ENCODE data around the gene ABHD12.
A peak's percentile ranks its signal among the peaks of the same experiment; 100 is the strongest.
"Not testable (repeated sequence)": the region's sequence is repeated elsewhere in the genome, so short reads cannot be mapped to it uniquely, and the experiment has no call there.

Gene ABHD12

DNA sequence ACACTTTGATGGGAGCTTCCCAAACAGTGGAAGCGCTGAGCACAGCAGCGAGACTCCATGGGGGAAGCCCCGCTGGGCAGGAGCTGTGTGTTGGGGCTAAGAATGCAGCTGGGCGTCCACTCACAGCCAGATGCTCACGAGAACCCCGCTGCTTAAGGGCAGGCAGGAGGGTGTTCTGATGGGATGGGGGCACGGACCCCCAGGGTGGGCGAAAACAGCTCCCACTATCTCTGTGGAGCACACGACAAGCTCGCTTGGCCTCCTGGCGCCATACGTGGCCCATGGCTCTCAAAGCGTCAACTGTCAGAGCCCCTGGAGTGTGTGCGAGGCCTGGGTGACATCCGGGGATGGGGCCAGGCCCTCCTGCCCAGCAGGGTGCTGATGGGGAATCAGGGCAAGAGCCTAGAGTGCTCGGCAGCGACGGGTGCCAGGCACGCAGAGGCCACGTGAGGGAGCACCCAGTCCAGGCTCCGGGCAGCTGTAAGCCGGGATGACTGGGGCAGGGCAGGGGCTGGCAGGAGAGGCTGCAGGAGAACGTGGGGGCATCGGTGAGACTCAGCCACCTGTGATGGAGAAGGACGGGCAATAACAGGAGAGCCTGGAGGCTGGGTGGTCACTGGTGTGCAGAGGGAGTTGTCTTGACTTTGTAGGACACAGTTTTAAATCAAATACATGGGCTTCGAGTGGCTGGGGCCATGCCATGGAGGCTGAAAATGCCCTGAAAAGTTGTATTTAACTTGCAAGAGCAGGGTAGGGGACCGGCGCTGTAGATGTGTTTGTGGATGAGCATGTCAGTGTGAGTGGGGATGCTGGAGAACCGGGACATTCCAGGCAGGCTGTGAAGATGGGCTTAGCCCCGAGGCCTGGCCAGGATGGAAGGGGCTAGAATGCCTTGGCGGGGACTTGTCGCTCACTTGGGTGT, 115.5 kb downstream of the ABHD12 start:
- DNase-seq = no peak

DNA sequence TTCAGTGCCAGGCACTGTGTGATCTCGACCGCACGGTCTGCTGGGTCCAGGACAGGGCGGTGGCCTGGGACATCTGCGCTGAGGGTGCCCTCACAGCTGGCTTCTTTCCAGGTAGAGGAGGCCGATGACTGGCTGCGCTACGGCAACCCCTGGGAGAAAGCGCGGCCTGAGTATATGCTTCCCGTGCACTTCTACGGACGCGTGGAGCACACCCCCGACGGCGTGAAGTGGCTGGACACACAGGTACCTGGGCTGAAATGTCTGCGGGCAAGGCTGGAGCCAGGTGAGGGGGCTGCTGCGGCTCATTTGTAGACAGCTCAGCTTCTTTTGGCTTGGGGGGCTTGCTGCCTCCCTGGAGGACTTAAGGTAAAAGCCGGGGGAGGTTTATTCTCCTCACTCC, 116.2 kb downstream of the ABHD12 start:
- no peak for DNase-seq

DNA sequence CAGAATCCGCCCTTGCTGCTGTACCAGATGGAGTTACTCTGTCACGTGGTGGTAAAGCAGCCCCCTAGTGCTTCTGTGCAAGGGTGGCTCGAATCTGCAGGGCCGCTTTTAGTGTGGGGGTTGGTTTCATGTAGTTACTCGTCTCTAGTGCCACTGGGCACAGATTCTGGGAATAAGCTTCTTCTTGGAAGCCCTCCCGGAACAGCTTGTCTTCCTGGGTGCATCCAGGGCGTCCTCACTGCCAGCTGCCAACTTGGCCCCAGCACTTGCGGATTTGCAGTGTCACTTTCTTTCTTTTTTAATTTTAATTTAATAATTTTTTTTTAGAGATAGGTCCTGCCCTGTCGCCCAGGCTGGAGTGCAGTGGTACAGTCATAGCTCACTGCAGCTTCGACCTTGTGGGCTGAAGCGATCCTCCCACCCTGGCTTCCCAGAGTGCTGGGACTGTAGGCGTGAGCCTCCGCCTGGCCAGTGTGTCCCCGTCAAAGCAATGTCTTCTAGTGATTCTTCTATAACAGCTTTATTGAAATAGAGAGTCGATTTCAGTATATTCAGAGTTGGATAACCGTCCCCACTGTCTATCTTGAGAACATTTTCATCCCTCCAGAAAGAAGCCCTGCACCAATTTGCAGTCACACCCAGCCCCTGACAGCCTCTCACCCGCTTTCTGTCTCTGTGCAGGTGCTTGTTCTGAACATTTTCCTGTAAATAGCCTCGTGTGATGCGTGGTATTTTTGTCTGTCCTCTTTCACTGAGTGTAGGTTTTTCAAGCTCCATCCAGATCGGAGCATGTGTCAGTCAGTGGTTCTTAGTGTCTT, 116.9 kb downstream of the ABHD12 start:
- DNase-seq = no peak

DNA sequence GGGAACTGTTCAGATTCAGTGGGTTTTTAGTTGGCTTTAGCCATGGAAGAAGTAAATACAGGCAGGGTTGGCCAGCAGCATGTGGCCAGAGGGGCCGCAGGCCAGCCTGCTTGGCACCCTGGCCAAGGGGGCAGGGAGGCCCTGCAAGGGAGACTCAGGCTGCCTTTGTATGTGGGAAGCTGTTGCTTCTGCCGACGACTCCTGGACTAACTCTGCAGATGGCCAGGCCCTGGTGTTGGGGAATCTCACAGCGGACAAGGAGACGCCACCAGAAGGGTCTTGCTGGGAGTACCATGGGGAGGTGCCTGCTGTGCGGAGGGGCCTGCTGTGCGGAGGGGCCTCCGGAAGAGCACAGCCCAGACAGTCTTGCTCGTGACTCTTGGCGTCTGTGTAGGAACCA, 117.6 kb downstream of the ABHD12 start:
- no peak for DNase-seq

DNA sequence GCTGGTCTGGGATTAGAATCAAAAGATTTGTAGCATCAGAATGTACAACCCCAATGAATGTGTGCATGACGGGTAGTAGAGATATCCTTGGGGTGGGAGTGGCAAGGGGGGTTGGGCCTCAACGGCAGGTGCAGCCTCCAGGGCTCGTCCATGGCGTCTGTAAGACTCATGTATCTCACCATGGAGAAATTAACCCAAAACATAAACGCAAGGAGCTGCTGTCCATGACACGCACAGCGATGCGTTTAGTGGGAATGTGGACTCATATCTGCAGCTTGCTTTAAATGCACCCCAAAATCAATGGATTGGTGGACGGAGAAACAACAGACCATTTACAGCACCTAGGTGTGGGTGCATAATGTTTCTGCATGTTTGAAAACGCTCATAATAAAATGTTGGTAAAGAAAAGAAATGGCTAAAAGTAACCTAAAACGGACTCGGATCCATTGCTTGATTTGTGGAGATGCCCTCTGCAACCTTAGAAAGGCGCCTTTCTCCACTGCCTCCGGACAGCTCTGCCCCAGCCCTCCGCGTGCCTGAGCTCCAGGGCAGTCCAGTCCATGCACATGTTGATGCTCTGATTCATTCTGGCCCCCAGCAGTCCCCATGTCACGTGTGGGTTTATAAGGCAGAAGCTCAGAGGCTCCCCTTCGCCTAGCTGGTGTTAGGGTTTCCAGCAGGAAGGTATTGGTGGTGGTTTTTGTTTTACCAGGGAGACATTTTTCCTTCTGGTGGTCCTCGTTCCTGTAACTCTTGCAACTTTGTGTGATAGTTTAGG, 118.2 kb downstream of the ABHD12 start:
- DNase-seq = no peak

DNA sequence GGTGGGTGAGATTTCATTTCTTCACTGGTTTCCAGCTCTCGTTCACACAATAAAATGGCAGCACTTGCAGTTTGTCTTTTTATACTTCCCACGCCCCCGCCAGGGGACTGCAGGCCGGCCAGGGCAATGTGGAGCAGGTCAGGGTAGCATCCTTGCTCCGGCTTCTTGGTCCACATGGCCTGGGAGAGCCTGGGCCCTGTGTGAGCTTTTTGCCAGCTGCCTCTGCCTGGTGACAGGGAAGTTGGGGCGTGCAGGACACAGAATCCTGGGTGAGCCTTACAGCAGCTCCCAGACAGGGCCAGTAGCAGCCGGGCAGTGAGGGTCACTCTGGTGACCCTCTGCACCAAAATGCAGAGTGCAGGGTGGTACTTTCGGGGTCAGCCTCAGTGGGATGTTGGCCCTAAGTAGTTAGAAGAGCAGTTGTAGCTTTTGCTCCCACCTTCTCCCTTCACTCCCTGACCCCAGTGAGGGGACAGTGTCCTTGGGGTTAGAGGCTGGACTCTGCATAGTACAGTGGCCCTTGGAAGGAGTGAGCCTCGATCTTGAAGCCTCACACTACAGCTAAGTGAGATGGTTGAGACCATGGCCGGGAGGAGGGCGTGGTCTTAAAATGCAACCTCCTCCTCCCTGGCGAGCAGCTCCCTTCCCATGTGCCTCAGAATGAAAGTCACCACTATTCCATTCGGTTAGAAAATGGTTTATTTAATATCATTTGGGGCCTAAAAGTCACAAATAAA, 119.0 kb downstream of the ABHD12 start:
- no peak for DNase-seq

DNA sequence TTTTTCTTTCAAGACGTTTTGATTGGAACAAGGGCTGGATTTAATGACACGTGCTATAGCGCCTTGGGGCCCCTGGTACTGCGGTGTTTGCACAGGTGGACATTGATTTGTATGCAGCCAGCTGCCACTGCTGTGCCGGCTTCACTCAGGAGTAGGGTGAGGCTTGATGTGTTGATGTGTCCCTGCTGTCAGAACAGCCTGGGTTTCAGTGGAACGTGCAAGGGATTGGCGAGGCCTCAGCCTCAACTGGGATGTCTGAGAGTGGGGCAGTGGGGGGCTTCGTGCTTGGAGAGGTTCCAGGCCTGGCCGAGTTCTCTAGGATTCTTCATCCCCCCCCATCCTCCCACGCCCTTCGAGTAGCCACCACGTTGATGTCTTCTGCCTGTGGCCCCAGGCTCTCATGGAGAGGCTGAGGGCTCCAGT, 119.8 kb downstream of the ABHD12 start:
- DNase-seq = no peak

DNA sequence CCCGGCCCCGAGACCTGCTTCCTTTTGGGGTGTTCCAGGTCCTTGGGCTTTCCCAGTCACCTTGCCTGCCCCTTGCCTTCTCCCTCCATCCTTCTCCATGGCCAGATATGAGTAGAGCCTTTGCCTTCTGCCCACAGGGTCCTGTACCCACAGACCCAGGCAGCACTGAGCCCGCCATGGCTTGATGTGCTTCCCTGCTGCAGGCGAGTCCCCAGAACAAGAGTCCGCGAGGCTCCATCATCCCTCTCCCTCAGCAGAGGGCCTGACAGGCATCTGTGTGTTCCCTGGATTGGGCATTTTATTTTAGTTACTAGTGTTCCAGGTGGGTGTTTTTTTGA, 120.8 kb downstream of the ABHD12 start:
- DNase-seq = no peak

DNA sequence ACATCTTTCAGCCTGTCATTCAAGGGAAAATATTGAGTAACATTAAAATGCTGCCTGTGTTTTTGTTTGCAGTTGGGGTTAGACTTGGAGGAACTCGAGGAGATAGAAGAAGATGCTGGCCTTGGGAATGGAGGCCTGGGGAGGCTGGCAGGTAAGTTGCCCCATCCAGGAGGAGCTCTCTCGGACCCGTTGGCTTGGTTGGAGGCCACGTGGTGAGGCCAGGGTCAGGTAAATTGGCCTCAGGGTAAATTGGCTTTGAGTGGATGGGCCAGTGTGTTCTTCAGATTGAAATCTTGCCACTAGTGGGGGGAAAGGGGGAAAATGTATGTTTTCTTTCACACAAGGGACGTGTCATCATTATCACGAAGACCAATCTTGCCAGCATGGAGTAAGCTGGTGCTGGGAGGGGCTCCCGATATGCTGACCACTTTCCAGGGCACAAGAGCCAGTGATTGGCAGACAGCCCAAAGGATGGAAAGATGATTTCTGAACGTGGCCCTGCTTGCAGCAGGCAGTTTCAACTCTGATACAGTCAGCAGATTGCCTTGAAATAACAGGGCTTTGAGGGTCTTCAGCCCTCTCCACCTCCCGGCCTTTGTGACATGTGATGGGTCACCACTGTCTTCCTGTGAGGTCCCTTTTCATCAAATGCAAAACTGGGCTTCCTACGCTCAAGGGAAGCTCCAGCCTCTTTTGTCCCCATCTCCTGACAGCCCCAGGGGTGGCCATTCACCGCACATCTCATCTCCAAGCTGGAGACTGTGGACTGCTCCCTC, 121.4 kb downstream of the ABHD12 start:
- no peak for DNase-seq

DNA sequence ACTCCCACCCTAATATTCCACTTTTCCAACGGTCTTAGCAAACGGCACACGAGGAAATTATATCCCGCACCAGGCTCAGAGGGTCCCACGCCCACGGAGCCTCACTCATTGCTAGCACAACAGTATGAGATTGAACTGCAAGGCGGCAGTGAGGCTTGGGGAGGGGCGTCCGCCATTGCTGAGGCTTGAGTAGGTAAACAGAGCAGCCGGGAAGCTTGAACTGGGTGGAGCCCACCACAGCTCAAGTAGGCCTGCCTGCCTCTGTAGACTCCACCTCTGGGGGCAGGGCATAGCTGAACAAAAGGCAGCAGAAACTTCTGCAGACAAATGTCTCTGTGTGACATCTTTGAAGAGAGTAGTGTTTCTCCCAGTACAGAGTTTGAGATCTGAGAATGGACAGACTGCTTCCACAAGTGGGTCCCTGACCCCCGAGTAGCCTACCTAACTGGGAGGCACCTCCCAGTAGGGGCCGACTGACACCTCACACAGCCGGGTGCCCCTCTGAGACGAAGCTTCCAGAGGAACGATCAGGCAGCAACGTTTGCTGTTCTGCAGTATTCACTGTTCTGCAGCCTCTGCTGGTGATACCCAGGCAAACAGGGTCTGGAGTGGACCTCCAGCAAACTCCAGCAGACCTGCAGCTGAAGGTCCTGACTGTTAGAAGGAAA, 129.7 kb downstream of the ABHD12 start:
- DNase-seq = not testable (repeated sequence)

DNA sequence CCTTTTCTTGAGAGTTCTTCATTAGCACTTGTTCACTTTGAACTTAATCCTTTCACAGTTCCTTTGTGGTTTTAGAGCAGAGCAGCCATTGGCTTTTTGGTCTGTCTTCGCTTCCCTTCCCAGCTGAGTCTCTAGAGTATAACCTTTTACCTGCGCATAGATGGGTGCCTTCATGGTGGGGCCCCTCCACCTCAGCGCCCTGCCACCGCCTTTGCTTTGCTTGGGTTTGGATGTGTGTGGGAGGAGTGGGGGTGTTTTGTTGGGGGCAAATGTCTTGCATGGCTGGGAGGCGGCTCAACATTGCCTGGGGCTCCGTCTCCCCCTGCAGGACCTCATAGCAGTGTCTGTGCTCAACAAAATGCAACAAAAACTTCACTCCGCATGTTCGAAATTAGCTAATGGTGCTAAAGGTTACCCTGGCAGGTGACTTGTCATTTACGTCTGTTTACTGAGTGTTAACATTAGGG, 130.8 kb downstream of the ABHD12 start:
- DNase-seq = no peak

DNA sequence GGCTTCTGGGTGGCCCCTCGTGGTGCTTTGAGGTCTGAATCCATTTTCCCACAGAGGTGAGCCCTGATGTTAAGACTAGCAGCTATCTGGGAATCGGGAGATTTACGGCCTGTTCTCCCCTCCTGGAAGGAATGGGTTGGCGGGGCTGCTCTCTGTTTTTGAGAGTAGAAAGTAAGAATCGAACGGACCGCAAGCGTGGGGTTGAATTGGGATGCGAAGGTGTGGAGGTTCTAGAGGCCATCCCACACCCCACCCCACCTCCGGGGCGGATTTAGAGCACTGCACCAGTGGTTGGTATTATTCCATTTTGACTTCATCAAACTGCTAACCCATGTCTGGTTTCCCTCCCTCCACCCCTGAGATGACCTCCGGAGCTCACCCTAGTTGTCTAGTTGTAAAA, 131.3 kb downstream of the ABHD12 start:
- no peak for DNase-seq

DNA sequence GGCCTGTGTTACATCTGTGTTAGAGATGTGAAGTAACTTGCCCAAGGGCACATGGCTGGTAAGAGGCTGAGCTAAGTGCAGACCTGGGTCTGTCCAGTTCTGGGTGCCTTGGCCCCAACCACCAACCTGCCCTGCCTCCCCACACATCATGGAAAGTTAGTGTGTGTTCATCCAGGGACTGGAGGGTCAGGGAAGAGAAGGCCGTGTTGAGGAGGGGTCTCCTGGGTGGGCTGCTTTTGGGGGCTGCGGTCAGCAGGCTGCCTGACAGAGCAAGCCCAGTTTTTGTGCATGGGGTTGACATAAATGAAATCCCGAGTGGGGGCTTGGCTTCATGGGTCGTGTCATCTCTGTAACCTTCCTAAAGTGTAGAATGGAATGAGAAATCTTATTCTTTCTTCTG, 131.8 kb downstream of the ABHD12 start:
- DNase-seq = no peak

DNA sequence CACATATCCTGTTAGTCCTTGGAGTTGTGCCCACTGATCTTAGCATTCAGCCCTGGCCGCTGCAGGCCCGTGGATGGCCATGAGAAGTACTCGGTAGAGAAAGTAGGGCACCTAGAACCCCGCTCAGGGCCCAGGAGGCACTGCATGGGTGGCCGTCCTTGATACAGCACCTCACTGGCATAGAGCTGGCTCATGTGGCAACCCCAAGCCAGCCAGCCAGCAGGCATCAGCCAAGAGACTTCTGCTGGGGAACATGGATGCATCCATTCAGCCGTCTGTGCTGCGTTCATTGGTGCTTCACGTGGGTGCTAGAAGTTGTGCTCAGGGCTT, 132.2 kb downstream of the ABHD12 start:
- DNase-seq = peak; percentile 1

DNA sequence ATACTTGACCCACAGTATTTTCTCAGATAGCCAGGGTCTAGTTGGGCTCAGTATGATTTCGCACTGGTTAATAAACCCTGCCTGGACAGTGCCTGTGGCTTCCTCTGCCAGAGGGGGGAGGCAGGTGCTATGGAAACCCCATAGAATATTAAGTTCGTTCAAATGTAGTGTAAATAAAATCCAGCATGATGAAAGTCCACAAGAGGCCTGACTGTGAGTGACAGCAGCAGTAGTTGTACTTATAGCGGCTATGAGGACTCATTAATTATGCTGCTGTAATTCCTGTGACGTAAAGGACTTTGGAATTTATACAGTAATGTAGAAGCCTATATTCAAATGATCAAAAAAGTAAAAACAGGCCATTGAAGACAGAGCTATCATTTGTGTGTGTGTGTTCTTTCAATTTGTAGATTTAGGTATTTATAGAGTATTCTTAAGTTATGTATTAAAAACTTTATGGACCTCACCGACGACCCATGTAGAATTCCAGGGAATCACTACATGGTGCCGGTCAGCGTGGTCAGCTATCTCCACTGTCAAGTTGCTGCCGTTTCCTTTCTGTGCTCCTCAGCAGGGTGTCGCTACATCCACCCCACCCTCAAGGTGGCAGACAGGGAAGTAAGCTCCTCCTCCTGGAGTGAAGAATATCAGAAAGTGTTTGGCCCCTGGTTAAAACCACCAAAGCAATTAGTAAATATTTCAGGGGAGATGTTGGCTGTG, 132.7 kb downstream of the ABHD12 start:
- DNase-seq = no peak

DNA sequence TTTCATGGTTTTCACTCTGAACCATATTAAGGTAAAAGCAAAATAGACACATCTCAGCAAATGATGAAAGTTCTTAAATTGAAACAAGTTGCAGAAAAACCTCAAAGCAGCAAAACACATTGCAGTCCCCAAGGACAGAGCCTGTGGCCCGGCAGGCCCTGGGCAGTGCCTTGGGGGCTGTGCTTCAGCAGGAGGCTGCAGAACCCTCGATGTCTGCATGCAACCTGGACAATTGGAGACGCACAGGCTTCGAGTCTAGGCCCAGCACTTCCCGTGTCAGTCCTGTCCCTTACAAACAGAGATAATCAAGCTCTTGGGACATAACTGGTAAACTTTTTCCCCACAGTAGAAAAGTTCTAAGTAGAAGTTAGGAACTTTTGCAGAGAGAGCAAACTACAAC, 133.5 kb downstream of the ABHD12 start:
- DNase-seq = peak; percentile 1

DNA sequence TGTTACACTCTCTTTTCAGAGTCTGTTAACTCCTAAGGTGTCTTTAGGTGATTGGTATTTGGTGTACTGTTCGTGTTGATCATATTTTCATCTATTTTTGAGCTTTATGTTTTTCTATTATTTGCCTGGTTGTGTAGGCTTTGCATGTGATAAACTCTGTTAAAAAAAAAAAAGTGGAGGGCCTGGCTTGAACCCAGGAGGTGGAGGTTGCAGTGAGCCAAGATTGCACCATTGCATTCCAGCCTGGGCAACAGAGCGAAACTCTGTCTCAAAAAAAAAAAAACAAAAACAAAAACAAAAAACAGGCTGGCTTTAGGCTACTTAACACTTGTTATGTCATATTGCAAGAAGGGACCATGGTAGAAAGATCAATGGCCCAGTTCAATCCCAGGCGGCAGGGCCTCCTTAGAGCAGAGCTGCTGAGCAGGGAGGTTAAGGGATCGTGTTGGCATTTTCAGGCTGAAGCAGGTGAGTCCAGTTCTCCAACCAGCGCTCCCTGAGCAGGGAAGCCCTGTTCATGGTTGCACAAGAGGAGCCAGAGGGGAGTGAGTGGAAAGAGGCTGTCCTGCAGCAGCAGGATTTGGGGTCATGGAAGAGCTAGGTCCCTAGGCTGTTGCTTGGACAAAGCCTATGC, 134.3 kb downstream of the ABHD12 start:
- DNase-seq = no peak

DNA sequence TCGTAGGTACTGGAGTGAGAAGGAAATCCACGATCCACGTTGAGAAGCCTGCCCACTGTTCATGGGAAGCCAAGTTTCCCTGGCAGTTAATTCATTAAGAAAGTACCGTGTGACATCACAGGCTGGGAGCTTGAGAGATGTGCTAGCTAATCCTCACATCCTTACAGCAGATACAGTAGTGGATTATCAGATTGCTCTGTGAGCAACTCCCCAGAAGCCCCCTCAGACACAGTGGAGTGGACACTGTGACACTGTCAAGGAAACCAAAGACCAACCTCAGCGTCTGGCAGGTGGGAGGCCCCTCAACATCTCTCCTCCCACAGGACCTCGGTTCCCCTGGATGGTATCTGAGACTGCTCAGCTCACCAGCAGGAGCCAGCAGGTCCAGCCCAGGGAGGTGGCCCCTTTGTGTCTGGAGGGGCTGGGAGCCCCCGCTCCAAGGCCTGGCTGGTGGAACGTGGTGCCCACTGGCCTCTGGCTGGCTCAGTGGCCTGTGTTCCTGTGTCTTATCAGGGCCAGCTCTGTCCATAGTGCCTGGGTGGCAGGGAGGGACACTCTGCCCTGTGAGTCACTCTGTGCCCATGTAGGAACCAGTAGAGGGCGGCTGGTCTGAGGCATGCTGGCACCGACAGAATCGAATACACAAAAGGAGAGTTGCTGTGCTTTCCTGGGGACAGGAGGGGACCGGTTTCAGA, 135.5 kb downstream of the ABHD12 start:
- no peak for DNase-seq

DNA sequence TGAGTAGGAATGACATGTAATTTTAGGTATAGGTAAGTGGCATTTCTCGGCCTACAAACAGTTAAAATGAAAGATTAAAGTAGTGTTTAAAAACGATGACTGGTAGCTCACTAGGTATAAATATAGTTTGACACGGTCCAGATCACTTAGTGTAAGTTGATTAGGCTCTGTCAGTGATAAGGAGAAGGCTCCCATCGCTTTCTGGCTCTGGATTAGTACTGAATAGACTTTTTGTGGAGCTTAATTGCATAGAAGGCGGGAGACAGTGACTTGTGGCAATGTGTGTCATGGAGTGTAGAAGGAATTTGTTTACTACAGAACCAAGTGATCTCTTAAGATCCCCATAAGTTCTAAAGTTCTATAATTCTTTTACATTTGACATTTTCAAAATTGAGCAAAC, 136.1 kb downstream of the ABHD12 start:
- no peak for DNase-seq

All from 8988T (cell line).